ENCODE data around the gene CHFR.

GRCh38 chr12:132825089-132825488, 62.3 kb downstream of the CHFR start:
- no peak for TF ChIP-seq CTCF (IDR thresholded peaks at IDR 0.05; ENCODE audit: borderline replicate concordance, extremely low read depth, low read length, poor library complexity, severe bottlenecking)
- TF ChIP-seq EZH2 (IDR thresholded peaks at IDR 0.05; ENCODE audit: borderline replicate concordance, low read depth, low read length, severe bottlenecking) = no peak

Measured in DND-41 (cell line).